ENCODE measurements around the gene MXI1. TPM values are rescaled to one million over a fixed set of nuclear protein-coding genes. Genes with fewer than 3 reads are reported as not detected.

Gene MXI1
- total and polyA plus RNA-seq, 4 donors: 11.2 to 55.8 (median 18.7) TPM

DNA sequence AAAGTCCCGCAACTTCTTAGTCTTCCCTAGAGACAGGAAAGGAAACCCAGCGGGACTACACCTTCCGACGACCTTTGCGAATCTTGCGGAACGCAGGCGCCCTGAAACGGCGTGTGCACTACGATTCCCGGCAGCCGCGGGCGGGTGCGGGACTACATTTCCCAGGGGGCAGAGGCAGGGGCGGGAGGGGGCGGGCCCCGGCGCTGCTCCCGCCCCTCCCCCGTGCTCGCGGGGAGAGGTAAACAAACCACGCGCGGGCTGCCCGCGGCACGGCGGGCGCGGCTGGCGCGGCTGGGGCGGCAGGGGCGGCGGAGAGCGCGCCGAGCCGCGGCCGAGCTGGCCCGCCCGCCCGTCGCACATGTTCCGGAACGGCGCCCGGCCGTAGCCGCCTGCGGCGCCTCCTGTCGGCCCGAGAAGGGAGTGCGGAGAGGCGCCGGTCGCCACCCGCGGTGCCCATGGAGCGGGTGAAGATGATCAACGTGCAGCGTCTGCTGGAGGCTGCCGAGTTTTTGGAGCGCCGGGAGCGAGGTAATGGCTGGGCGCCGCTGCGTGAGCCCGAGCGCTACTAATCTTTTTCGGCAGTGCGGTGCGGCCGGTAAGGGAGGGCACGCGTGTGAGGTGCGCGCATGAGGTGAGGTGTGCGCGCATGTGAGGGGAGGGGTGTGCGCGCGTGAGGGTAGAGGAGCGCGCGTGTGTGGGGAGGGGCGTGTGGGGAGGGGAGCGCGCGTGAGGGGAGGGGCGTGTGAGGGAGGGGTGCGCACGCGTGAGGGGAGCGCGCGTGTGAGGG lies 18.5 kb downstream of the MXI1 start:
- DNase-seq (peak; percentile 93 to 97 (median 96)), ATAC-seq (ENCODE audit: insufficient read depth, low FRiP score) (peak; percentile 74)
- H3K4me3 ChIP-seq: peak overlapping the region; percentile 90
- H3K4me1 ChIP-seq (ENCODE audit: control insufficient read depth in 5 of 5, insufficient read depth in 5 of 5, low read length in 5 of 5): peaks cover 0 to 24% (median 5%) of the 10 kb centered on the region in 5 donors
- H3K9me3 ChIP-seq (ENCODE audit: control insufficient read depth in 4 of 4, insufficient read depth in 3 of 4, low read length in 3 of 4): no peaks in the 10 kb centered on the region
- H3K9ac ChIP-seq (ENCODE audit: insufficient read depth in 1 of 2, low read length in 2 of 2): peak overlapping the region in 1 of 2 donors; percentile 83
- H3K36me3 ChIP-seq (ENCODE audit: control insufficient read depth in 4 of 4, insufficient read depth in 4 of 4, low read length in 4 of 4): peaks cover 0 to 10% (median 2%) of the 10 kb centered on the region in 4 donors
- TF ChIP-seq, protein P1, sequence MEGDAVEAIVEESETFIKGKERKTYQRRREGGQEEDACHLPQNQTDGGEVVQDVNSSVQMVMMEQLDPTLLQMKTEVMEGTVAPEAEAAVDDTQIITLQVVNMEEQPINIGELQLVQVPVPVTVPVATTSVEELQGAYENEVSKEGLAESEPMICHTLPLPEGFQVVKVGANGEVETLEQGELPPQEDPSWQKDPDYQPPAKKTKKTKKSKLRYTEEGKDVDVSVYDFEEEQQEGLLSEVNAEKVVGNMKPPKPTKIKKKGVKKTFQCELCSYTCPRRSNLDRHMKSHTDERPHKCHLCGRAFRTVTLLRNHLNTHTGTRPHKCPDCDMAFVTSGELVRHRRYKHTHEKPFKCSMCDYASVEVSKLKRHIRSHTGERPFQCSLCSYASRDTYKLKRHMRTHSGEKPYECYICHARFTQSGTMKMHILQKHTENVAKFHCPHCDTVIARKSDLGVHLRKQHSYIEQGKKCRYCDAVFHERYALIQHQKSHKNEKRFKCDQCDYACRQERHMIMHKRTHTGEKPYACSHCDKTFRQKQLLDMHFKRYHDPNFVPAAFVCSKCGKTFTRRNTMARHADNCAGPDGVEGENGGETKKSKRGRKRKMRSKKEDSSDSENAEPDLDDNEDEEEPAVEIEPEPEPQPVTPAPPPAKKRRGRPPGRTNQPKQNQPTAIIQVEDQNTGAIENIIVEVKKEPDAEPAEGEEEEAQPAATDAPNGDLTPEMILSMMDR (IDR thresholded peaks at IDR 0.05; ENCODE audit: control extremely low read depth, extremely low read depth): peak; percentile 47
- no peaks in the 10 kb centered on the region for H3K27me3 ChIP-seq (ENCODE audit: control insufficient read depth in 3 of 3, insufficient read depth in 3 of 3, low read length in 2 of 3)
- peak overlapping the region; percentile 81 to 93 for H3K27ac ChIP-seq (ENCODE audit: low read depth in 1 of 2, low read length in 1 of 2)
- WGBS, 2 donors: 0% methylated on average over 79 to 103 of the region's 103 CpGs

DNA sequence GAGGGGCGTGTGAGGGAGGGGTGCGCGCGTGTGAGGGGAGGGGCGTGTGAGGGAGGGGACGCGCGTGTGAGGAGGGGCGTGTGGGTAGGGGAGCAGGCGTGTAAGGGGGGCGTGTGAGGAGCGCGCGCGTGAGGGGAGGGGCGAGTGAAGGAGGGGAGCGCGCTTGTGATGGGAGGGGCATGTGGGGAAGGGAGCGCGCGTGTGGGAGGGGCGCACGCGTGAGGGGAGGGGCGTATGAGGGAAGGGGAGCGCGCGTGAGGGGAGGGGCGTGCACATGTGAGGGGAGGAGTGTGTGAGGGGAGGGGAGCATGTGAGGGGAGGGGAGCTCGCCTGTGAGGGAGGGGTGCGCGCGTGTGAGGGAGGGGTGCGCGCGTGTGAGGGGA lies 19.1 kb downstream of the MXI1 start:
- no peaks in the 10 kb centered on the region for H3K9me3 ChIP-seq (ENCODE audit: control insufficient read depth in 4 of 4, insufficient read depth in 3 of 4, low read length in 3 of 4)
- TF ChIP-seq, protein P1 (IDR thresholded peaks at IDR 0.05; ENCODE audit: control extremely low read depth, extremely low read depth): no peak
- WGBS, 2 donors: 0 to 1% methylated on average over 14 to 29 of the region's 36 CpGs
- no peaks in the 10 kb centered on the region for H3K27me3 ChIP-seq (ENCODE audit: control insufficient read depth in 3 of 3, insufficient read depth in 3 of 3, low read length in 2 of 3)
- DNase-seq (peak; percentile 95 to 98 (median 96)), ATAC-seq (ENCODE audit: insufficient read depth, low FRiP score) (peak; percentile 79)
- peaks cover 0 to 10% (median 2%) of the 10 kb centered on the region in 4 donors for H3K36me3 ChIP-seq (ENCODE audit: control insufficient read depth in 4 of 4, insufficient read depth in 4 of 4, low read length in 4 of 4)
- no peak overlapping the region for H3K9ac ChIP-seq (ENCODE audit: insufficient read depth in 1 of 2, low read length in 2 of 2)
- H3K27ac ChIP-seq (ENCODE audit: low read depth in 1 of 2, low read length in 1 of 2): peak overlapping the region; percentile 81 to 93
- peaks cover 0 to 20% (median 5%) of the 10 kb centered on the region in 5 donors for H3K4me1 ChIP-seq (ENCODE audit: control insufficient read depth in 5 of 5, insufficient read depth in 5 of 5, low read length in 5 of 5)
- H3K4me3 ChIP-seq: peak overlapping the region; percentile 90

DNA sequence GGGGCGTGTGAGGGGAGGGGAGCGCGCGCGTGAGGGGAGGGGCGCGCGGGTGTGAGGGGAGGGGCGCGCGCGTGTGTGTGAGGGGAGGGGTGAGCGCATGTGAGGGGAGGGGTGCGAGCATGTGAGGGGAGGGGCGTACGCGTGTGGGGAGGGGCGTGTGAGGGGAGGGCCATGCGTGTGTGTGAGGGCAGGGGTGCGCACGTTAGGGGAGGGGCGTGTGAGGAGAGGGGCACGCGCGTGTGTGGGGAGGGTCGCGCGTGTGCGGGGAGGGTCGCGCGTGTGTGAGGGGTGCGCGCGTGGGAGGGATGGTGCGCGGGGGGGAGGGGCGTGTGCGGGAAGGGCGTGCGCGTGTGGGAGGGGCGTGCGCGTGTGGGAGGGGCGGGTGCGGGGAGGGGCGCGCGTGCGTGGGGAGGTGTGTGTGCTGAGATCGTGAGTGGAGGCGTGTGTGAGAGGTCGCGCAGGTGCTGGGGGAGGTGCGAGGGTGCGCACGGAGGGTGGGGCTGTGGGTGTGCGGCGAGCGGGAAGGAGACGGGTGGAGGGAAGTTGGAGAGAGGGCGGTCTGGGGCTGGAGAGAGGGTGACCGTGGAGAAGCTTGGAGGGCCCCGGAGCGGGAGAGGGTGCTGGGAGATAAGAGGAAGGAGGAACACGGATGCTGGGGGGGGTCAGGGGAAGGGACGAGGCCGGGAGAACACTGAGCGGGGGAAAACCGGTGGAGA lies 19.7 kb downstream of the MXI1 start:
- Histone ChIP-seq H3K36me3 (ENCODE audit: control insufficient read depth in 4 of 4, insufficient read depth in 4 of 4, low read length in 4 of 4) (peaks cover 0 to 10% (median 2%) of the 10 kb centered on the region in 4 donors), H3K27me3 (ENCODE audit: control insufficient read depth in 3 of 3, insufficient read depth in 3 of 3, low read length in 2 of 3) (no peaks in the 10 kb centered on the region), H3K27ac (ENCODE audit: low read depth in 1 of 2, low read length in 1 of 2) (peak overlapping the region; percentile 81 to 93), H3K4me3 (peak overlapping the region; percentile 90), H3K9me3 (ENCODE audit: control insufficient read depth in 4 of 4, insufficient read depth in 3 of 4, low read length in 3 of 4) (no peaks in the 10 kb centered on the region), H3K4me1 (ENCODE audit: control insufficient read depth in 5 of 5, insufficient read depth in 5 of 5, low read length in 5 of 5) (peaks cover 0 to 15% (median 3%) of the 10 kb centered on the region in 5 donors), H3K9ac (ENCODE audit: insufficient read depth in 1 of 2, low read length in 2 of 2) (peak overlapping the region; percentile 43 to 68)
- DNase-seq (peak; percentile 66 to 72 (median 69)), ATAC-seq (ENCODE audit: insufficient read depth, low FRiP score) (peak; percentile 55)
- TF ChIP-seq, protein P1 (IDR thresholded peaks at IDR 0.05; ENCODE audit: control extremely low read depth, extremely low read depth): no peak
- 1% methylated on average over 39 to 69 of the region's 71 CpGs for WGBS, 2 donors

All from lung (tissue), 12 donors.